ENCODE measurements around the gene DIAPH3. TPM values are rescaled to one million over a fixed set of nuclear protein-coding genes. Genes with fewer than 3 reads are reported as not detected.

DIAPH3 gene
- total RNA-seq, 2 experiments from 2014 or later, result 0.08 to 0.11 TPM

DNA sequence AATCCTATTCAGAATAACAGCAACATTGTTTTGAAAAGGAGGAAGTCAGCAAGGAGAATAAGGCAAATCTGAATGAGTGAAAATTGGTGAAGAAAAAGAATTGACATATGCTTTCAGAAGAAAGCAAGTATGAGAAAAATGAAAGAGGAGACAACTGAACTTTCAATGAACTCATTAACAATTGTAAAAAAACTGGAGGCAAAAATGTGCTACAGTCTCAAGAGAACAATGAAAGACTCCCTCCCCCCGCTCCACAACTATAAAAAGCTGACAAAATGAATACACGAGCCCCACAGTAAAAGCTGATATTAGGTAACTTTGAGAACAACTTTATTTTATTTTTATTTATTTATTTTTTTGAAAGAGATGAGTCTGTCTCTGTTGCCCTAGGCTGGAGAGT lies 373.1 kb downstream of the DIAPH3 start:
- Histone ChIP-seq H3K4me1 (ENCODE audit: insufficient read depth, low read length) (no peaks in the 10 kb centered on the region), H3K36me3 (ENCODE audit: insufficient read depth, low read length) (no peaks in the 10 kb centered on the region), H3K27ac (ENCODE audit: low read depth in 1 of 2, low read length in 2 of 2) (no peak overlapping the region), H3K9me3 (ENCODE audit: control insufficient read depth in 1 of 2, insufficient read depth in 1 of 2, low read length in 2 of 2) (no peaks in the 10 kb centered on the region), H3K27me3 (ENCODE audit: control insufficient read depth in 1 of 2, insufficient read depth in 2 of 2, low read length in 2 of 2) (no peaks in the 10 kb centered on the region), H3K4me3 (ENCODE audit: low read length) (no peak overlapping the region)
- ATAC-seq (ENCODE audit: poor library complexity), result no peak
- H3K4me1 Mint-ChIP-seq (ENCODE audit: low read depth), result no peaks in the 10 kb centered on the region
- no peak overlapping the region for H3K4me3 Mint-ChIP-seq
- no peak for DNase-seq
- H3K27ac Mint-ChIP-seq, result no peak overlapping the region
- TF ChIP-seq, protein P1, sequence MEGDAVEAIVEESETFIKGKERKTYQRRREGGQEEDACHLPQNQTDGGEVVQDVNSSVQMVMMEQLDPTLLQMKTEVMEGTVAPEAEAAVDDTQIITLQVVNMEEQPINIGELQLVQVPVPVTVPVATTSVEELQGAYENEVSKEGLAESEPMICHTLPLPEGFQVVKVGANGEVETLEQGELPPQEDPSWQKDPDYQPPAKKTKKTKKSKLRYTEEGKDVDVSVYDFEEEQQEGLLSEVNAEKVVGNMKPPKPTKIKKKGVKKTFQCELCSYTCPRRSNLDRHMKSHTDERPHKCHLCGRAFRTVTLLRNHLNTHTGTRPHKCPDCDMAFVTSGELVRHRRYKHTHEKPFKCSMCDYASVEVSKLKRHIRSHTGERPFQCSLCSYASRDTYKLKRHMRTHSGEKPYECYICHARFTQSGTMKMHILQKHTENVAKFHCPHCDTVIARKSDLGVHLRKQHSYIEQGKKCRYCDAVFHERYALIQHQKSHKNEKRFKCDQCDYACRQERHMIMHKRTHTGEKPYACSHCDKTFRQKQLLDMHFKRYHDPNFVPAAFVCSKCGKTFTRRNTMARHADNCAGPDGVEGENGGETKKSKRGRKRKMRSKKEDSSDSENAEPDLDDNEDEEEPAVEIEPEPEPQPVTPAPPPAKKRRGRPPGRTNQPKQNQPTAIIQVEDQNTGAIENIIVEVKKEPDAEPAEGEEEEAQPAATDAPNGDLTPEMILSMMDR (IDR thresholded peaks at IDR 0.05), result no peak
- intact Hi-C loops (cut with DNase I, micrococcal nuclease), result no loop called here
- H3K27me3 Mint-ChIP-seq, result no peaks in the 10 kb centered on the region
- POLR2A ChIA-PET, result no interaction called here
- CTCF ChIA-PET, result interaction anchor here (1.1 kb wide), 1 partner anchor 79 kb away, joined by 3 read pairs; no protein-coding TSS in a partner anchor
- no peaks in the 10 kb centered on the region for H3K36me3 Mint-ChIP-seq (ENCODE audit: low read depth)
- H3K9me3 Mint-ChIP-seq, result no peaks in the 10 kb centered on the region

DNA sequence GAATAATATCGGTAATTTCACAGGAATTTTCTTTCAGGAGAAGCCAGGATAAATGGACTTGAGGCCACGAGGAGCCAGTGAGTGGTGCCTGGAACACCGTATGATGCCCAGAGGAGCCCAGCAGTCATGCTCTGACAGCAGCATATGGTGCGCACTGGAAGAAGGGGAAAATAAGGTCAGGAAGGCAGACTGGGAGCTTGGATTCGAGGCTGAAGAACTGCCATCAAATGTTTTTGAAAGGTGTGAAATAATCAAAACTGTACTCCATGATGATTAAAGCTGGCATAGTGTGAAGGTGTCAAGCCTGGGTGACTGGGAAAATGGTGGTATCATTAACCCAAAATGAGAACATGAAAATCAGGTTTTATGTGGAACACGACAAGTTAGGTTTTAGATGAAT lies 374.2 kb downstream of the DIAPH3 start:
- TF ChIP-seq, protein P1 (IDR thresholded peaks at IDR 0.05), result no peak
- Mint-ChIP-seq H3K9me3 (no peaks in the 10 kb centered on the region), H3K36me3 (ENCODE audit: low read depth) (no peaks in the 10 kb centered on the region), H3K27me3 (no peaks in the 10 kb centered on the region), H3K27ac (no peak overlapping the region), H3K4me1 (ENCODE audit: low read depth) (no peaks in the 10 kb centered on the region), H3K4me3 (no peak overlapping the region)
- Histone ChIP-seq H3K27me3 (ENCODE audit: control insufficient read depth in 1 of 2, insufficient read depth in 2 of 2, low read length in 2 of 2) (no peaks in the 10 kb centered on the region), H3K4me3 (ENCODE audit: low read length) (no peak overlapping the region), H3K36me3 (ENCODE audit: insufficient read depth, low read length) (no peaks in the 10 kb centered on the region), H3K4me1 (ENCODE audit: insufficient read depth, low read length) (no peaks in the 10 kb centered on the region), H3K9me3 (ENCODE audit: control insufficient read depth in 1 of 2, insufficient read depth in 1 of 2, low read length in 2 of 2) (no peaks in the 10 kb centered on the region), H3K27ac (ENCODE audit: low read depth in 1 of 2, low read length in 2 of 2) (no peak overlapping the region)
- ATAC-seq (ENCODE audit: poor library complexity) (no peak), DNase-seq (no peak)
- POLR2A ChIA-PET, result no interaction called here
- intact Hi-C loops (cut with DNase I, micrococcal nuclease), result no loop called here
- CTCF ChIA-PET, result no interaction called here

- no peak overlapping the region for H3K4me3 Mint-ChIP-seq
- CTCF ChIA-PET, result no interaction called here
- DNase-seq (no peak), ATAC-seq (ENCODE audit: poor library complexity) (no peak)
- no peaks in the 10 kb centered on the region for H3K36me3 Mint-ChIP-seq (ENCODE audit: low read depth)
- H3K27ac Mint-ChIP-seq, result no peak overlapping the region
- TF ChIP-seq, protein P1 (IDR thresholded peaks at IDR 0.05), result no peak
- no peaks in the 10 kb centered on the region for H3K9me3 Mint-ChIP-seq
- Histone ChIP-seq H3K27me3 (ENCODE audit: control insufficient read depth in 1 of 2, insufficient read depth in 2 of 2, low read length in 2 of 2) (no peaks in the 10 kb centered on the region), H3K27ac (ENCODE audit: low read depth in 1 of 2, low read length in 2 of 2) (no peak overlapping the region), H3K4me1 (ENCODE audit: insufficient read depth, low read length) (no peaks in the 10 kb centered on the region), H3K4me3 (ENCODE audit: low read length) (no peak overlapping the region), H3K9me3 (ENCODE audit: control insufficient read depth in 1 of 2, insufficient read depth in 1 of 2, low read length in 2 of 2) (no peaks in the 10 kb centered on the region), H3K36me3 (ENCODE audit: insufficient read depth, low read length) (no peaks in the 10 kb centered on the region)
- POLR2A ChIA-PET, result no interaction called here
- no peaks in the 10 kb centered on the region for H3K27me3 Mint-ChIP-seq
- H3K4me1 Mint-ChIP-seq (ENCODE audit: low read depth), result no peaks in the 10 kb centered on the region
- intact Hi-C loops (cut with DNase I, micrococcal nuclease), result no loop called here
Observed at GRCh38 chr13:59787679-59788078, 376.0 kb downstream of the DIAPH3 start.

Measured in CD4-positive, alpha-beta T cell (primary cell).